ENCODE results near the gene RTN4RL2. TPM values are rescaled to one million over a fixed set of nuclear protein-coding genes. Genes with fewer than 3 reads are reported as not detected.

The RTN4RL2 gene
- total RNA-seq, 2 donors from 2014 or later = 0.97 to 1.5 TPM

DNA sequence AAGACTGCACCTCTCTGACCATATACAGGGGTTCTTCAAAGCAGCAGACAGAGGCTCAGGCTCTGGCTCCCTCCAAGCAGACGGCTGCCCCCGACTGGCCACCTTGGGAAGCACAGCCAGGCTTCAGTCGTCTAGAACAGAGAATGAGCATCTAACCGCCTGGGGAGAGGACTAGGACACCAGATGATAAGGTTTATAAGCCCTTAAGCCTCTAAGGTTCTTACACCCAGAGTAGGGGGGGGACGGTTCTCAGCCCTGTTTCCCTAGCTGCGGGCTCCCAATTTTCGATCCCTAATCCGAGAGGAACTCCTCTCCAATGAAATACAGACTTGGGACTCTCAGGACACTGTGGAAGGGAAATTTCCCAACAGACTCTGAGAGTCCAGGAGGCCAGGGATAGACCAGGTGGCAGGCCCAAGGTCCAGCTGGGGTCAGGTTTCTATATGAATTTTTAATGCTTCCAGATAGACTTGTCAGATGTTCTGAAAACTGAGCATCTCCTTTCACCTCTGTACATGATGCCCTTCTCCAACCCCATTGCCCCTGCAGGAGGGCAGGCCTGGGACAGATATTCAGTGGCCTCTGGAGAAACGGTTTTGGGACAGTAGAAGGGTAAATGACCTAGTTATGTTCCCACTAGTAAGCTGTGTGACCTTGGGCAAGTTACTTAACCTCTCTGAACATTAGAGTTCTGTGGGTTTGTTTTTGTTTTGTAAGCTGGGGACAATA is 20.2 kb downstream of the RTN4RL2 start:
- Mint-ChIP-seq H3K9me3 (no peaks in the 10 kb centered on the region), H3K27me3 (ENCODE audit: insufficient read depth) (peaks cover 87% of the 10 kb centered on the region), H3K36me3 (ENCODE audit: low read depth) (no peaks in the 10 kb centered on the region), H3K4me1 (peaks cover 13% of the 10 kb centered on the region), H3K4me3 (no peak overlapping the region), H3K27ac (no peak overlapping the region)
- Histone ChIP-seq H3K27me3 (ENCODE audit: control insufficient read depth, insufficient read depth, low read length, poor library complexity, severe bottlenecking) (peaks cover 85% of the 10 kb centered on the region), H3K27ac (ENCODE audit: low read depth, low read length) (no peak overlapping the region), H3K9me3 (ENCODE audit: control insufficient read depth, low read length) (no peaks in the 10 kb centered on the region), H3K4me3 (ENCODE audit: low read length) (no peak overlapping the region), H3K9ac (ENCODE audit: extremely low read depth, low read length, poor library complexity, severe bottlenecking) (no peak overlapping the region), H3K4me1 (ENCODE audit: control insufficient read depth, insufficient read depth, low read length) (peaks cover 4% of the 10 kb centered on the region), H3K36me3 (ENCODE audit: control insufficient read depth, insufficient read depth, low read length) (no peaks in the 10 kb centered on the region)
- TF ChIP-seq, protein P1, sequence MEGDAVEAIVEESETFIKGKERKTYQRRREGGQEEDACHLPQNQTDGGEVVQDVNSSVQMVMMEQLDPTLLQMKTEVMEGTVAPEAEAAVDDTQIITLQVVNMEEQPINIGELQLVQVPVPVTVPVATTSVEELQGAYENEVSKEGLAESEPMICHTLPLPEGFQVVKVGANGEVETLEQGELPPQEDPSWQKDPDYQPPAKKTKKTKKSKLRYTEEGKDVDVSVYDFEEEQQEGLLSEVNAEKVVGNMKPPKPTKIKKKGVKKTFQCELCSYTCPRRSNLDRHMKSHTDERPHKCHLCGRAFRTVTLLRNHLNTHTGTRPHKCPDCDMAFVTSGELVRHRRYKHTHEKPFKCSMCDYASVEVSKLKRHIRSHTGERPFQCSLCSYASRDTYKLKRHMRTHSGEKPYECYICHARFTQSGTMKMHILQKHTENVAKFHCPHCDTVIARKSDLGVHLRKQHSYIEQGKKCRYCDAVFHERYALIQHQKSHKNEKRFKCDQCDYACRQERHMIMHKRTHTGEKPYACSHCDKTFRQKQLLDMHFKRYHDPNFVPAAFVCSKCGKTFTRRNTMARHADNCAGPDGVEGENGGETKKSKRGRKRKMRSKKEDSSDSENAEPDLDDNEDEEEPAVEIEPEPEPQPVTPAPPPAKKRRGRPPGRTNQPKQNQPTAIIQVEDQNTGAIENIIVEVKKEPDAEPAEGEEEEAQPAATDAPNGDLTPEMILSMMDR (conservative IDR thresholded peaks at IDR 0.05) = peak; percentile 90
- WGBS, 2 experiments (ENCODE audit: insufficient coverage in 1 of 2, insufficient read length in 1 of 2) = 7 to 21% methylated on average over 5 to 9 of the region's 9 CpGs
- peak; percentile 97 for DNase-seq

DNA sequence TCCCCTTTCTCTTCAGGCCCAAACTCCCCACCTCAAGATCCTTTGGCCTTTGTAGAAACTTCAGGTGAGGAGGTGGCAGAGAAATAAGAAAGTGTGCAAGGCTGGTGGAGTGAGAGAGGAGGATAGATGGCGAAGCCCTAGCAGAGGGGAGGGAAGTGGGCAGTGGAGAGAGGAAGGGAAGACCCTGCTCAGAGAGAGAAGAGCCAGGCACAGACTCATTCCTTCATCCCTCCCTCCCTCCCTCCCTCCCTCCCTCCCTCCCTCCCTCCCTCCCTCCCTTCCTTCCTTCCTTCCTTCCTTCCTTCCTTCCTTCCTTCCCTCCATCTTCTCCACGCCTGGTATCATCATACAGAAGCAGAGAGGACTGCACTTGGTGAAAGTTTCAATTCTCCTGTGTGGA is 21.0 kb downstream of the RTN4RL2 start:
- Mint-ChIP-seq H3K4me3 (peak overlapping the region; percentile 52), H3K27me3 (ENCODE audit: insufficient read depth) (peaks cover 80% of the 10 kb centered on the region), H3K36me3 (ENCODE audit: low read depth) (no peaks in the 10 kb centered on the region), H3K4me1 (peaks cover 13% of the 10 kb centered on the region), H3K9me3 (no peaks in the 10 kb centered on the region), H3K27ac (no peak overlapping the region)
- H3K4me3 ChIP-seq (ENCODE audit: low read length) = no peak overlapping the region
- H3K27me3 ChIP-seq (ENCODE audit: control insufficient read depth, insufficient read depth, low read length, poor library complexity, severe bottlenecking) = peaks cover 77% of the 10 kb centered on the region
- H3K9ac ChIP-seq (ENCODE audit: extremely low read depth, low read length, poor library complexity, severe bottlenecking) = no peak overlapping the region
- H3K27ac ChIP-seq (ENCODE audit: low read depth, low read length) = no peak overlapping the region
- H3K4me1 ChIP-seq (ENCODE audit: control insufficient read depth, insufficient read depth, low read length) = peaks cover 4% of the 10 kb centered on the region
- DNase-seq = no peak
- H3K9me3 ChIP-seq (ENCODE audit: control insufficient read depth, low read length) = no peaks in the 10 kb centered on the region
- WGBS, 2 experiments (ENCODE audit: insufficient coverage in 1 of 2, insufficient read length in 1 of 2) = 90% methylated on average over 1 of the region's 2 CpGs; no CpG with 5 or more reads in 1 of the 2 experiments
- H3K36me3 ChIP-seq (ENCODE audit: control insufficient read depth, insufficient read depth, low read length) = no peaks in the 10 kb centered on the region
- TF ChIP-seq, protein P1 (conservative IDR thresholded peaks at IDR 0.05) = no peak

DNA sequence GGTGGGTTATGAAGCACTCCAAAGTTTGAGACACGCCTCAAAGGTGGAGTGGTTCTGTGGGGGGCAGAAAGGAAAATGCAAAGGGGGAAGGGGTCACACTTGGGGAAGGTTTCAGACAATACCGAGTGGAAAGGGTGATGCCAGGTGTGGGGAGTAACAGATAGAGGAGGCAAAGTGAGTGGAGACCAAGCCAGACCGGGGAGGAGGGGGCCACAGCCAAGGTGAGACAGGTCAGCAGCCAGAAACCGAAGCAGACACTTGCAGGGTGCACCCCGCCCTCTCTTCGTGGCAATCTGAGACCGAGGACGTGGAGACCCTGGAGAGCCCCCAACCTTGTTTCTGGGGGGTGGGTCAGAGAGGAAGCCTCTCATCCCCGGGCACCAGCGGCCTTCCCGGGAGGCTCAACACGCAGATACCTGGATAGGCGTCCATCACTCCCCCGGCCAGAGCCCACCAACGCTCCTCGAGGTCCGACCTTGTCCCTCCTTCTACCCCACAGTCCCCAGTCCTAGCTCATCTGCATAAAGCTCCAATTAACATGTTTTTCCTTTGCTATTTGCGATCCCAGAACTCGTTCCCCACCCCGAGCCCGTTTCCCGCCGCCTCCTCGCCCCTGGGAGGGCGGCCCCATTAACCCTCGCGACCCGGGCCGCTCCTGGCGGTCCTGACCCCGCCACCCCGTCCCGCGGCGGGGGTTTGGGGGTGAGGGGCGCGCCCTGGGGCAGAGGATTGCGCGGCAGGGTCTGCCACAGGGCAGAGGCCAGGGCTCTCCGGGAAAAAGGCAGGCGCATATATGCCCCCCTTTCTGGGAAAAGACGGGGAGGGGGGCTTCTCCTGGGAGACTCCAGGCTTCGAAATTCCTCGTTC is 21.8 kb downstream of the RTN4RL2 start:
- H3K4me3 ChIP-seq (ENCODE audit: low read length) = peak overlapping the region; percentile 70
- H3K9ac ChIP-seq (ENCODE audit: extremely low read depth, low read length, poor library complexity, severe bottlenecking) = no peak overlapping the region
- Mint-ChIP-seq H3K4me3 (peak overlapping the region; percentile 52), H3K36me3 (ENCODE audit: low read depth) (no peaks in the 10 kb centered on the region), H3K4me1 (peaks cover 13% of the 10 kb centered on the region), H3K27me3 (ENCODE audit: insufficient read depth) (peaks cover 73% of the 10 kb centered on the region), H3K27ac (no peak overlapping the region), H3K9me3 (no peaks in the 10 kb centered on the region)
- H3K9me3 ChIP-seq (ENCODE audit: control insufficient read depth, low read length) = no peaks in the 10 kb centered on the region
- WGBS, 2 experiments (ENCODE audit: insufficient coverage in 1 of 2, insufficient read length in 1 of 2) = 8 to 13% methylated on average over 19 to 43 of the region's 44 CpGs
- H3K27me3 ChIP-seq (ENCODE audit: control insufficient read depth, insufficient read depth, low read length, poor library complexity, severe bottlenecking) = peaks cover 69% of the 10 kb centered on the region
- TF ChIP-seq, protein P1 (conservative IDR thresholded peaks at IDR 0.05) = no peak
- DNase-seq = peak; percentile 63
- peaks cover 4% of the 10 kb centered on the region for H3K4me1 ChIP-seq (ENCODE audit: control insufficient read depth, insufficient read depth, low read length)
- H3K36me3 ChIP-seq (ENCODE audit: control insufficient read depth, insufficient read depth, low read length) = no peaks in the 10 kb centered on the region
- no peak overlapping the region for H3K27ac ChIP-seq (ENCODE audit: low read depth, low read length)

All from endodermal cell (in vitro differentiated cells).